HG02938 (cell line): Measurements from ENCODE around the gene RIMKLB.
"Not testable (repeated sequence)": the region's sequence is repeated elsewhere in the genome, so short reads cannot be mapped to it uniquely, and the experiment has no call there.

ENCODE experiments used
- ATAC-seq: cut with Tn5 transposase; IDR thresholded peaks from one replicate; pipeline ENCODE4 v1.9.1; 2021; ENCODE audit warnings: mild to moderate bottlenecking, moderate library complexity; ENCODE audit not compliant: unreplicated experiment

RIMKLB gene

DNA sequence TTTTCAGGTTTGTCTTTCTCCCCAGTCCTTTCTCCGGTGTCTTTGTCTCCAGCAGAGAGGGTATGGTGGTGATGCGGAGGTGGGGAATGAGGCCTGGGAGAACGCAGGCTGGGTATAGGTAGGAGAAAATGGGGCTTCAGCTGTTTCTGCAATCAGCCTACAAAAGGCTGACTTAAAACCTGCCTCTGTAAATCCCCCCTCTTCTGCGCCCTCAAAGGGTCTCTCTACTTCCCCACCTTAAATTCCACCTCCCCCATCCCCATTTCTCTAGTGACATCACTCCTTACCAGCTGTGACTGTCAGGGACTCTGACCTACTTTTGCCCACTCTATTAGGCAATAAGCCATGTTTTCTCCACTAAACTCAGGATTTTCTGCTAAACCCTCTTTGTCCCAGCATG is 8.1 kb upstream of the RIMKLB start:
- no peak for ATAC-seq

DNA sequence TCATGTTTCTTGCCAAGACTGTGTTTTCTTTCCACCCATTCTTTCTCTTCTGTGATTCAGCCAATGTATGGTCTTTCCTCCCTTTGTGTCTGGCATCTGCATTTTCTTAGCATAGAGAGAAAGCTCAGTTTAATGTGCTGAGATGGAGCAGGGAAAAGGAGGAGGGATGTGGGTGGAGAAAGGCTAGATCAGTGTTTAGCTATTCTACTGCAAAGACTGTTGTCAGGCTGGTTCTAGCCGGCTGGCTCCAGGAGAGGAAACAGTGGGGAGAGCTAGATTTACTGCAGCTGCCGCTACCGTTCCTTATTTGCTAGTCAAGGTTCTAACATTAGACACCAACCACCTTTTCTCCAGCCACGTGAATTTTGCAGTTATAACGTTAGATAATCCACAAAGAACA is 5.2 kb upstream of the RIMKLB start:
- no peak for ATAC-seq

DNA sequence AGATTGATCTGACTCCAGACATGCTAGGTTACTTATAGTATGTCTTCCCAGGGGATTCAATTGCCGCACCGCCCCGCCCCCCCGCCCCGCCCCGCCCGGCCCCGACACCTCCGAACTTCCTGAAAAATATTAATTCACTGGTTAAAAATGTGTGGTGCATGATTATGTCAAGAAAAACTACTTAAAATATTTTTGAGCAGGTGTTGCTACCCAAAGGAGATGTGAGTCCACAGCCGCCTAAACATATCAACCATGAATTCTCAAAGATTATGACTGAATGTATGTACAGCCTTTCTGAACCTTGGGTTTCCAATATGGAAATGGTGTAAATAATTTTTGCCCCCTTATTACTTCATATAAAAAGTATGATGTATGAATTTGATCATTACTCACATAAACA is 2.7 kb upstream of the RIMKLB start:
- no peak for ATAC-seq

DNA sequence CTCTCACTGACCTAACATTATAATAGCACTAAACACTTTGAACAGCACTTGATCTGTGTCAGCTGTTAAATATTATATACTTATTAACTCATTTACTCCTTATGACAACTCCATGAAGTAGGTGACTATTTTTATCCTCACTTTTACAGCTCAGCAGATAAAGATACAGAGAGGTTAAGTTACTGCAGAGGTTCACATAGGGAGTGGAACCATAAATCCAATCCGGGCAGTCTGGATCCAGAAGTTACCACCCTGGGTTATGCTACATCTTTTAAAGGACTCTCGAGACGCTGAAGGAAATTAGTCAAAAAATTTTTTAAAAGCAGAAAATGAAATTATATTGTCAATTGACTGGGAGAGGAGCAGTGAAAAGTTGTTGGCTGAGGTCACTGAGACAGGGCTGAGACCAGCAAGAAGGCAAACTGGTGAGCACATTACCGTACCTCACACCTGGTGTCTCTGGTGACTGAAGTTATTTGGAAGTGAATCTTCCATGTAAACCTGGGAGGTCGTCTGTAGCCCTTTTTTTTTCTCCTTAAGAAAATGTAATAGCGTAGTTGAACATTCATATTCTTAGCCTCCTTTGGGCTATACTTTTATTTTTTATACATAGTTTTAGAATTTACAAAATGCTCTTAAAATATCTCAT is 1.2 kb upstream of the RIMKLB start:
- no peak for ATAC-seq

DNA sequence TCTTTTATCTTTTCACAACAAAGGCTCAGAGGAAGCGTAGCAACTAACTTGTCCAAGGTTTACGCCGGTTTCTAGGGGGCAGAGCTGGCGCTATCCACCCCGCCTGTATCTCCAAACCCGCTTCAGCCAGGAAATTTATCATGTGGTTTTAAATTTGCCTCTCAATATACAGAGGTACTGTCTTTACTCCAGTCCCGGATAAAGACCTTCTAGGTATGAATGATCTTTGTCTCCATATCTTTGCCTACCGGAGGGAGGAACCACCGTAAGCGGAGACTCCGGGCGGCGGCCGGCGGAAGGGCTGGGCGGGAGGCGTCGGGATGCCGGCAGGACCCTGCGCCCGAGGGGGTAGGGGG is 693 bp upstream of the RIMKLB start:
- ATAC-seq = peak; percentile 14

DNA sequence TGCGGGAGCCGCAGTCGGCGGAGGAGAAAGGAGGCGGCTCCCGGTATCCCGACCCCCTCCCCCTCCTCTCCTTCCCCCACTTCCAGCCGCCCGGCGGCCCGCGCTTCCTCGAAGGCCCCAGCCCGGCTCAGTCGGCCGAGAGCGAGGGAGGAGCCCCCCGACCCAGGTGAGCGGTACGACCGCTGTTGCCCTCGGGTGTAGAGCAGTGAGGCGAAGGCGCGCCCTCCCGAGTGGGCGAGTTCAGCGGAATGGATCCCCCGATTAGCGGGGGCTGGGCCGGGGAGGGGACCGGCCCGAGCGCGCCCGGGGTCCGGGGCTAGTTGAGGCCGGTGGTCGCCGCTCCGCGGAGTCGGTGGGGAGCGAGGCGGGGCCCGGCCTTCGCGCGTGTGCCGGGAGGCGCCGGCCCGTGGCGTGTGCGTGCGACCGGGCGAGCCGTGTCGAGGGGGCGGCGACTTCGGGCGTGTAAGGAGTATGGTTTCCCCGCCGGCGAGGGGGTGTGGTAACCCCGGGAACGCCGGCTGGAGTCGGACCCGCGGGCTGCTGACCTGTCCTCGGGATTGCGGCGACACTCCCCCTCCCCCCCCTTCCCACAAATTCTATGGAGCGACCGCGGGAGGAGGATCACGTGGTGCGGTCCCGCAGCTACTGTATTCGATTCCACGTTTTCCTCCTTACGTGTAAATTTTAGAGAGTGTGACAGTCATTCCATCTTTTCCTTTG is 501 bp downstream of the RIMKLB start:
- peak; percentile 42 for ATAC-seq

DNA sequence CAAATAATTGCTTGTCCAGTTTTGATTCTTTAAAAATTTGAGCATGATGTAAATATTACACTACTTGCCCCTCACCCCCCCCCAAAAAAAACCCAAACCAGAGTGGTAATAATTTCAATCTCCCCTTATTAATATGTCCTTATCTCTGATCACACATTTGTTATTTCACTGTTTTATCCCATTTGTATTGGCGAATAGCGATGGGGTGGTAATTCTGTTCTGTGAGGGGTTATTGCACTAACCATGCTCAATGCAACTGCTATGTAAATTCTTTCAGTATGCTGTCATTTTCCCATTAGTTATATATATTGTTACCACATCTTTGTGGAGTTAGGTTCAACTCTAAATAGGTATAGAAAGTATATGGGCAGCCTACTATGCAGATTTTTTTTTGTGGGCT is 1.1 kb downstream of the RIMKLB start:
- no peak for ATAC-seq

DNA sequence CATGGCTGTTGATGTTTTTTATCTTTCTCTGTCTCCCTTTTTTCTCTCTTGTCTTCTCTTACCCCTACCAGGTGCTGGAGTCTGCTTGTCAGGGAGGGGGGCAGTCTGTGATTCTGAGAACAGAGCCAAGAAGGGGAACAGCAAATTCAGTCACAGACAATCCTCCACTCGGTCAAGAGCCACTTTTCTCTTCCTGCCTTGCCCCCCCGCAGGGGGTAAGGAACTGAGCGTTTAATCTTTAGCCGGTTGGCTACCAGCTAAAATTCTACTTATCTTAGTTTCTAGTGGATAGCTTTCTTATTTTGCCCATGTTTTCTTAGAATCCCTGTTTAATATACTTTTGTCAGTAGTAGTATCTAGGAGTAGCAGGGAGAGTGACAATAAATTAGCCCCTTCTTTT is 1.9 kb downstream of the RIMKLB start:
- ATAC-seq = no peak

DNA sequence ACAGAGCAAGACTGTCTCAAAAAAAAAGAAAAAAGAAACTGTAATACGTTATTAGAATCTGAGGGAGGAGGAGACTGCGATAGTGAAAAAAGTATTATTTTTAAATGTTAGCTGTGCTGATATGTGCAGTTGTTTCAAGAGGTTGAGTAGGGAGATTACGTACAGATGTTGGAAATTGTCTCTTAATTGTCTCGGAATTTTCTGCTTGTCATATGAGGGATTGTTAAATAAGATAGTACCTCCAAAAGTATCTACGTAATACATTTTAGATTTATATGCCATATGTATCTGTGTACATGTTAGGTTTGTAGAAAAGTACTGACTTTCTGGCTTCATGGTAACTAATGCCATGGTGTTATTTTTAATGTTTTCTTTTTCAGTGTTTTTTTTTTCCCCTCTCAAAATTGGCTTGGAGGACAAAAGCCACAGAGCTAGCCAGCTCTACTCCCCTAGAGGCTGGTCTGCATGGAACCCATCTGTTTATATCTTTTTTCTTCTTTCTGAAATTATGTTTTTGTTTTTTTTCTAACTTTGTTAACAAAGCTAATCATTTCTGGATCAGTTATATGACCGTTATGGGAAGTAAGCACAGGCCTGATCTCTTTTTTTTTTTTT is 3.4 kb downstream of the RIMKLB start:
- ATAC-seq = no peak

DNA sequence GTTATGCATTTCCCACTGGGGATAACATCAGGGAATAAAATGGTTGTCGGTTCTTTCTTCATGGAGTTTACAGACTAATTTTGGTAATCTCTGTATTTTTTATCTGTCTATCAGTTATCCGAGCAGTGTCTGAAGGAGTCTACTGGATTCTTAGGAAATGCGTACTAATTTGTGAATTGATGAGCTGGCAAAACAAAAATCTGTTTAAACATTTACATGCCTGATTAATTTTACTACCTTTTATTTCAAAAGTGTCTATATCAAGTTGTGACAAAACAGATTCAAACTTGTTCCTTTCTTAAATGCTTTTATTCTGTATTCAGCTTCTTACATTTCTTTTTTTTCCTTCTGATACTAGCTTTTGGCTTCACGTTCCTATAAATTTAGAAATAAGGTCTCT is 4.4 kb downstream of the RIMKLB start:
- ATAC-seq = no peak

DNA sequence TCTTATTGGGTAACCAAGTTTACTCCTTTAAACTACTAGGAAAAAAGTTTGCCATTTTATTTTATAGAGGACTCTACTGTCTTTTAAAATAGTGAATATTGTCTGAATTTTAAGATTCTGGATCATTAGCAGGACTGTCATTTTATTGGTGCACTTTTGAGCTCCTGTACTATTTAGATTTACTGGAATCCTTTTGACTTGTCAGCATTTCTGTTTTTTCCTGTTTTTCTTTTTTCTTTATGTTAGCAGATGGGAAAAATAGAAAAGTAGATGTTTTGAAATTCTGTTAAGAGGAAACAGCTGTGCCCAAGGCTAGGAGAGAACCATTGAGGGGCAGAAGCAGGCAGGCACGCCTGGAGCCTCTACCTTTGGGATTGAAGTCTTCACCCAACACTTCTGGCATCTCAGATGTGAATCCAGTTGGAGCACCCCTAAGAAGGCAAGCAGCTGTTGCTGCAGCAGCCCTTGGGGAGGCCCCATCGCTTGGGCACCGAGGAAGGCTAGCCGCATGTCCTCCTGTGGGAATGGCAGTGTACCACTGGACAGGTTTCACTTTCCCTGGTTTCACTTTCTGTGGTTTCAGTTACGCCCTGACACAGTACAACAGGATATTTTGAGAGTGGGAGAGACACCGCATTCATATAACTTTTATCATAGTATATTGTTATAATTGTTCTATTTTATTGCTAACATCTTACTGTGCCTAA is 11.5 kb downstream of the RIMKLB start:
- no peak for ATAC-seq

DNA sequence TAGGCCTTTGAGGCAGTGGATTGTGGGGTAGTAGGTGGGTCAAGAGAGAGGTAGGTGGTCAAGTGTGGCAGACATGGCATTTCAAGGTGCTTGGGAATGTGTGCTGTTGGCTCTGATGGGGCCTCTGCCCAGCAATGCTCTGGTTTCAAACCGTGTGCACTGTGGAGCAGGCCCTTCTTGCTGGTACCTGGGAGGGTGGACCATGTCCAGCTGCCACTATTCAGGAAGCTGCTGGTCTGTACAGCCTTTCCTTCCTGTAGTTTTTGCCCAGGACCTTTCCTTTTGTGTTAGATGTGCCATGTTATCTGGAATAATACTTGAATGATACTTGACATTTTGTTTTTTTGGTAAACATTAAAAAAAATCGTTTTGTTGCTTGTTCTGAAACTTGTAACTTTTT is 14.8 kb downstream of the RIMKLB start:
- ATAC-seq = no peak

DNA sequence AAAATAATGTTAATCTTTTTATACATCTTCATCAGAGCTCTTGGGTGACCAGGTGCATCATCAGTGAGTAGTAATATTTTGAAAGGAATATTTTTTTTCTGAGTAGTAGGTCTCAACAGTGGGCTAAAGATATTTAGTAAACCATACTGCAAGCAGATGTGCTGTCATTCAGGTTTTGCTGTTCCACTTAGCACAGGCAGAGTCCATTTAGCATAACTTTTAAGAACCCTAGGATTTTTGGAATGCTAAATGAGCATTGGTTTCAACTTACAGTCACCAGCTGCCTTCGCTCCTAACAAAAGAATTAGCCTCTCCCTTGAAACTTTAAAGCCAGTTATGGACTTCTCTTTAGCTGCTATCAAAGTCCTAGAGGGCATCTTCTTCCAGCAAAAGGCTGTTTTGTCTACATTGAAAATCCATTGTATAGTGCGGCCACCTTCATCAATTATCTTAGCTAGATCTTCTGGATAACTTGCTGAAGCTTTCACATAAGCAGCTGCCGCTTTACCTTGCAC is 24.6 kb downstream of the RIMKLB start:
- no peak for ATAC-seq

DNA sequence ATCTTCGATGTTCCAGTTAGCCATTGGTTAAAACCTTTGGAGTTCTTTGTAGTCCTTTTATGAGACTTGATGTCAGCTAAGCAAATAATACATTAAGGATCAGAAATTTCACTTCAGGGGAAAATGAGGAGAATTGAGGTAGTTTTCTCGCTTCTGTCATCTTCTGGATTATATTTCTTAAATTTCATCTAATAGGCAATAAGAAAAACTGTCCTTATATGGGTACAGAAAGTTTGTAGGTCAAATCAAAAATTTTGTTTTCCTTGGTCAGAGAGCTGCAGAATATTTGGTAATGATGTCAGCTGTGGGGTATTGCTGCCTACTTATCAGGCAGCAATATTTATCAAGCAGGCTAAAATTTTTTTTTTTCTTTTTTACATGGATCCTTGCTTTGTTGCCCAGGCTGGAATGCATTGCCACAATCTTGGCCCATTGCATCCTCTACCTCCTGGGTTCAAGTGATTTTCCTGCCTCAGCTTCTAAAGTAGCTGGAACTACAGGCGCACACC is 37.1 kb downstream of the RIMKLB start:
- no peak for ATAC-seq

DNA sequence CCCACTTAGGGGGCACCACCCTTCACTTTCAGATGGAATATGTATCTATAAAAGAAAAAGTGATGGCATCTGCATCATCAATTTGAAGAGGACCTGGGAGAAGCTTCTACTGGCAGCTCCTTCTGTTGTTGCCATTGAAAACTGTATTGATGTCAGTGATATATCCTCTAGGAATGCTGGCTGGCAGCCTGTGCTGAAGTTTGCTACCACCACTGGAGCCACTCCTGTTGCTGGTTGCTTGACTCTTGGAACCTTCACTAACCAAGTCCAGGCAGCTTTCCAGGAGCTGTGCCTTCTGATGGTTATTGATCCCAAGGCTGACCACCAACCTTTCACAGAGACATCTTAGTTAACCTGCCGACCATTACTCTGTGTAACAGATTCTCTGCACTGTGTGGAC is 44.7 kb downstream of the RIMKLB start:
- ATAC-seq = no peak

DNA sequence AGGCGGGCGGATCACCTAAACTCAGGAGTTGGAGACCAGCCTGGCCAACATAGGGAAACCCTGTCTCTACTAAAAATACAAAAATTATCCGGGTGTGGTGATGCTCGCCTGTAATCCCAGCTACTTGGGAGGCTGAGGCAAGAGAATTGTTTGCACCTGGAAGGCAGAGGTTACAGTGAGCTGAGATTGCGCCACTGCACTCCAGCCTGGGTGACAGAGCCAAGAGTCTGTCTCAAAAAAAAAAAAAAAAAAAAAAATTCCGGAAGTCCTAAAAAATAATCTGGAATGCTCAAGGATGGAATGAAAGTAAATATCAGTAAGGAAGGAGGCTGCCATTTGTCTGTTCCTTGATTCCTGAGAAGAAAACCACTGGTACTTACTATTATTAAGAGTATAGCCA is 45.3 kb downstream of the RIMKLB start:
- not testable (repeated sequence) for ATAC-seq

DNA sequence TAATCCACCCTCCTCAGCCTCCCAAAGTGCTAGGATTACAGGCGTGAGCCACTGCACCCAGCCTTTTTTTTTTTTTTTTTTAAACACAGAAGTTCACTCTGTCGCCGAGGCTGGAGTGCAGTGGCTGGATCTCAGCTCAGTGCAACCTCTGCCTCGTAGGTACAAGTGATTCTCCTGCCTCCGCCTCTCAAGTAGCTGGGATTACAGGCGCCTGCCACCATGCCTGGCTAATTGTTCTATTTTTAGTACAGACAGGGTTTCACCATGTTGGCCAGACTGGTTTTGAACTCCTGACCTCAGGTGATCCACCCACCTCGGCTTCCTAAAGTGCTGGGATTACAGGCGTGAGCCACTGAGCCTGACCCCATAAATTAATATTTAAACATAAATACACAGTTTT is 47.8 kb downstream of the RIMKLB start:
- not testable (repeated sequence) for ATAC-seq

DNA sequence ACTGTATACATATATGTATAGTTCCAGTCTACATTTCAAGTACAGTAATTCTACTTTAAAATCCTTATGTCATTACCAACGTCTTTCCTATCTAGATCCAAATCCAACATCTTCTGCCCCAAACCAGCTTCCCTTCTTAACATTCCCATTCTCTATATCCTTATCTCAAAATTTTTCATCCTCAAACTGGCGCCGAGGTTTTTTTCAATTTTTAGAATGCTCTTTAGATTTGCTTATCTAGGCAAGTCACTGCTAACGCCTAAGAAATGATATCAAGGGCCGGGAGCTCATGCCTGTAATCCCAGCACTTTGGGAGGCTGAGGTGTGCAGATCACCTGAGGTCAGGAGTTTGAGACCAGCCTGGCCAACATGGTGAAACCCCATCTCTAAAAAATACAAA is 48.3 kb downstream of the RIMKLB start:
- no peak for ATAC-seq

DNA sequence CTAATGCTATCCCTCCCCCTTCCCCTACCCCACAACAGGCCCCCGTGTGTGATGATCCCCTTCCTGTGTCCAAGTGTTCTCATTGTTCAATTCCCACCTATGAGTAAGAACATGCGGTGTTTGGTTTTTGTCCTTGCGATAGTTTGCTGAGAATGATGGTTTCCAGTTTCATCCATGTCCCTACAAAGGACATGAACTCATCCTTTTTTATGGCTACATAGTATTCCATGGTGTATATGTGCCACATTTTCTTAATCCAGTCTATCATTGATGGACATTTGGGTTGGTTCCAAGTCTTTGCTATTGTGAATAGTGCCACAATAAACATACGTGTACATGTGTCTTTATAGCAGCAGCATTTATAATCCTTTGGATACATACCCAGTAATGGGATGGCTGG is 62.3 kb downstream of the RIMKLB start:
- ATAC-seq = not testable (repeated sequence)

DNA sequence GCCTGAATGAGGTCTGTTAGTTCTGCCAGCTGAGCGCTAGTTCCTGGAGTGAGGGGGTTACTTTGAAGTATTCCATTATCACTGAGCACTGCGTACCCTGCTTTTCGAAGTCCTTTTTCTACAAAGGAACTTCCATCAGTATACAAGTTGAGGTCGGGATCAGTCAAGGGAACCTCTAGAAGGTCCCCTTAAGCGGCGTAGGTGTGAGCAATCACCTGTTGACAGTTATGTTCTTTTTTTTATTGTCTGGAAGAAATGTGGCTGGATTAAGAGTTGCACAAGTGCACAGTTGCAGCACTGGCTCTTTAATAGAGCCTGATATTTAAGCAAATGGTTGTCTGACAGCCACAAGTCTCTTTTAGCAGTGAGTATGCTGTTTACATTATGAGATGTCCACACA is 64.9 kb downstream of the RIMKLB start:
- not testable (repeated sequence) for ATAC-seq

DNA sequence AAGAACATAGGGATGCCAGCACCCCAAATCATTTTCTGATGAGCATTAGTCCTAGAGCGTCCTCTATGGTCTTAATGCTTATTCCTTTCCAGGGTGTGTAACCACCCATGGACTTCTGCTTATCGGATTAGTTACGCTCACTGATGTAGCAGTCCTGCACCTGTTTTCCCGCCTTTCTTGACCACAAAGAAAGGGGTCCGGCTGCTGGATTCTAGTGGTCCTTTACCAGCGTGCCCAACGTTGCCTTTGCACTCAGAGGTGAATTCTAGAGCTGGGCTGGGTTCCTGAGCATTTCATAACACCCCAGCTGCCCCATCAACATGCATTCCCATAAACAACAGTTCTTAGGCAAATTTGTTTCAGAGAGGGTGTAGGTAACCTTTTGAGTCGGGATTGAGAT is 68.3 kb downstream of the RIMKLB start:
- ATAC-seq = not testable (repeated sequence)
